ENCODE data around the gene PSENEN.

Gene PSENEN

GRCh38 chr19:35714601-35715354, 30.7 kb upstream of the PSENEN start:
- no peak for DNase-seq (ENCODE audit: low read depth)
- no peak for TF ChIP-seq CTCF (IDR thresholded peaks at IDR 0.05; ENCODE audit: control insufficient read depth, insufficient read depth, low read depth, low read length, missing control alignments)

GRCh38 chr19:35715355-35715809, 30.1 kb upstream of the PSENEN start:
- H3K4me3 ChIP-seq (ENCODE audit: control insufficient read depth, low read depth, low read length), result no peak overlapping the region

More at GRCh38 chr19:35714601-35715354, 30.7 kb upstream of the PSENEN start:
- H3K4me3 ChIP-seq (ENCODE audit: control insufficient read depth, low read depth, low read length), result no peak overlapping the region

GRCh38 chr19:35715981-35716800, 29.3 kb upstream of the PSENEN start:
- DNase-seq (ENCODE audit: low read depth), result no peak
- peak overlapping the region; percentile 94 for H3K4me3 ChIP-seq (ENCODE audit: control insufficient read depth, low read depth, low read length)
- TF ChIP-seq CTCF (IDR thresholded peaks at IDR 0.05; ENCODE audit: control insufficient read depth, insufficient read depth, low read depth, low read length, missing control alignments), result no peak

More at GRCh38 chr19:35715355-35715809, 30.1 kb upstream of the PSENEN start:
- no peak for TF ChIP-seq CTCF (IDR thresholded peaks at IDR 0.05; ENCODE audit: control insufficient read depth, insufficient read depth, low read depth, low read length, missing control alignments)
- DNase-seq (ENCODE audit: low read depth), result no peak

GRCh38 chr19:35716801-35717664, 28.4 kb upstream of the PSENEN start:
- DNase-seq (ENCODE audit: low read depth), result peak; percentile 33
- peak; percentile 91 for TF ChIP-seq CTCF (IDR thresholded peaks at IDR 0.05; ENCODE audit: control insufficient read depth, insufficient read depth, low read depth, low read length, missing control alignments)
- H3K4me3 ChIP-seq (ENCODE audit: control insufficient read depth, low read depth, low read length), result peak overlapping the region; percentile 94

GRCh38 chr19:35717665-35718344, 27.6 kb upstream of the PSENEN start, which contains the start of gene KMT2B:
Gene KMT2B (plus strand): TSS chr19:35718003. CDS start chr19:35718019, 16 bp downstream.
- no peak for TF ChIP-seq CTCF (IDR thresholded peaks at IDR 0.05; ENCODE audit: control insufficient read depth, insufficient read depth, low read depth, low read length, missing control alignments)
- DNase-seq (ENCODE audit: low read depth), result peak; percentile 71
- H3K4me3 ChIP-seq (ENCODE audit: control insufficient read depth, low read depth, low read length), result peak within 1 kb of the TSS; percentile 94

Data from AG09309 (cell line).